Measurements from ENCODE around the gene SLC6A3. TPM values are rescaled to one million over a fixed set of nuclear protein-coding genes. Genes with fewer than 3 reads are reported as not detected.

SLC6A3 gene
- total RNA-seq, 1 experiment from 2014 or later = 0.74 TPM

DNA sequence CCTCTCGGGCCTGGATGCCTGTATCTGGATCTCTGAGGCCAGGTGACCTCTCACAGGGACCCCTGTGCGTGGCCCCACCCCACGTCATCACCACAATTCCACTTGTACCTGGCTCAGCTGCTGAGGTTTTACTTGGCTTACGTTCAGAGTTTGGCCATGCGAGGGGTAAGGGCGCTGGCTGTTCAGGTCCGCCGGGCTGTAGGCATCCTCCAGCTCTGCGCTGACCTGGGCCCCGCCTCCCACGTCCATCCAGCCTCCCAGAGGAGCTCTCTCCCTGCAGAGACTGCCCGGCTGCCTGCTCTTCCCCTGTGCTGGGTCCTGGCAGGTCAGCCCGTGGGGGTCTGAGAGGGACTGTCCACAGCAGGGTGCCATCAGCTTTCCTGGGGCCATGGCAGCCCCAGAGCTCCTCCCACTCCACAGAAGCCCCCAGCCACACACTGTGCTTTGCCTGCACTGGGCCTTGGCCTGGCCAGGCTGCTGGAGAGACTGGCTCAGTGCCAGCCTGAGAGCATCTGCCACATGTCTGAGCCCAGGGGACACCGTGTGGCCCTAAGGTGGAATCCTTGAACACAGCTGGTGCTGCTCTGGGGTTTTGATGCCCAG is 43.6 kb downstream of the SLC6A3 start (continued):
- TF ChIP-seq, protein P1, sequence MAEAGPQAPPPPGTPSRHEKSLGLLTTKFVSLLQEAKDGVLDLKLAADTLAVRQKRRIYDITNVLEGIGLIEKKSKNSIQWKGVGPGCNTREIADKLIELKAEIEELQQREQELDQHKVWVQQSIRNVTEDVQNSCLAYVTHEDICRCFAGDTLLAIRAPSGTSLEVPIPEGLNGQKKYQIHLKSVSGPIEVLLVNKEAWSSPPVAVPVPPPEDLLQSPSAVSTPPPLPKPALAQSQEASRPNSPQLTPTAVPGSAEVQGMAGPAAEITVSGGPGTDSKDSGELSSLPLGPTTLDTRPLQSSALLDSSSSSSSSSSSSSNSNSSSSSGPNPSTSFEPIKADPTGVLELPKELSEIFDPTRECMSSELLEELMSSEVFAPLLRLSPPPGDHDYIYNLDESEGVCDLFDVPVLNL (CRISPR knock-in tag; IDR thresholded peaks at IDR 0.05; ENCODE audit: borderline replicate concordance, low read depth) = no peak

DNA sequence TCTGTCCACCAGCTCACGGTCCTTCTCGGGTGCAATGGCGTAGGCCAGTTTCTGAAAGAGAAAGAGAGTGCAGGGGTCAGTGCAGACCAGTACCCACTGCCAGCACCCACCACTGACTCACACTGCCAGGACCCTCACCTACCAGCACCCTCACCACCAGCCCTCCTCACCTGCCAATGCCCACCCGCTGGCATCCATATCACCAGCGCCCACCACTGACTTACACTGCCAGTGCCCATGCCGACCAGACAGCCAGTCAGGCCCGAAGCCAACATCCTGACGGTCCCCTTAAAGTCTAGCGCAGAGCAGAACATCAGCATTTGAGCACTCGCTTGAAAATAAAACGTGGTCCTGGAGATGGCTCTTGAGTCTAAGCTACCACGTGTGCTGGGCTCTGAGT is 44.3 kb downstream of the SLC6A3 start:
- H3K36me3 Mint-ChIP-seq = no peaks in the 10 kb centered on the region
- no peak overlapping the region for H3K4me3 Mint-ChIP-seq
- TF ChIP-seq, protein P2, sequence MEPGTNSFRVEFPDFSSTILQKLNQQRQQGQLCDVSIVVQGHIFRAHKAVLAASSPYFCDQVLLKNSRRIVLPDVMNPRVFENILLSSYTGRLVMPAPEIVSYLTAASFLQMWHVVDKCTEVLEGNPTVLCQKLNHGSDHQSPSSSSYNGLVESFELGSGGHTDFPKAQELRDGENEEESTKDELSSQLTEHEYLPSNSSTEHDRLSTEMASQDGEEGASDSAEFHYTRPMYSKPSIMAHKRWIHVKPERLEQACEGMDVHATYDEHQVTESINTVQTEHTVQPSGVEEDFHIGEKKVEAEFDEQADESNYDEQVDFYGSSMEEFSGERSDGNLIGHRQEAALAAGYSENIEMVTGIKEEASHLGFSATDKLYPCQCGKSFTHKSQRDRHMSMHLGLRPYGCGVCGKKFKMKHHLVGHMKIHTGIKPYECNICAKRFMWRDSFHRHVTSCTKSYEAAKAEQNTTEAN (CRISPR knock-in tag; IDR thresholded peaks at IDR 0.05) = no peak
- TF ChIP-seq, protein P3, sequence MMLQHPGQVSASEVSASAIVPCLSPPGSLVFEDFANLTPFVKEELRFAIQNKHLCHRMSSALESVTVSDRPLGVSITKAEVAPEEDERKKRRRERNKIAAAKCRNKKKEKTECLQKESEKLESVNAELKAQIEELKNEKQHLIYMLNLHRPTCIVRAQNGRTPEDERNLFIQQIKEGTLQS (CRISPR knock-in tag; conservative IDR thresholded peaks at IDR 0.05) = no peak
- TF ChIP-seq, protein P4, sequence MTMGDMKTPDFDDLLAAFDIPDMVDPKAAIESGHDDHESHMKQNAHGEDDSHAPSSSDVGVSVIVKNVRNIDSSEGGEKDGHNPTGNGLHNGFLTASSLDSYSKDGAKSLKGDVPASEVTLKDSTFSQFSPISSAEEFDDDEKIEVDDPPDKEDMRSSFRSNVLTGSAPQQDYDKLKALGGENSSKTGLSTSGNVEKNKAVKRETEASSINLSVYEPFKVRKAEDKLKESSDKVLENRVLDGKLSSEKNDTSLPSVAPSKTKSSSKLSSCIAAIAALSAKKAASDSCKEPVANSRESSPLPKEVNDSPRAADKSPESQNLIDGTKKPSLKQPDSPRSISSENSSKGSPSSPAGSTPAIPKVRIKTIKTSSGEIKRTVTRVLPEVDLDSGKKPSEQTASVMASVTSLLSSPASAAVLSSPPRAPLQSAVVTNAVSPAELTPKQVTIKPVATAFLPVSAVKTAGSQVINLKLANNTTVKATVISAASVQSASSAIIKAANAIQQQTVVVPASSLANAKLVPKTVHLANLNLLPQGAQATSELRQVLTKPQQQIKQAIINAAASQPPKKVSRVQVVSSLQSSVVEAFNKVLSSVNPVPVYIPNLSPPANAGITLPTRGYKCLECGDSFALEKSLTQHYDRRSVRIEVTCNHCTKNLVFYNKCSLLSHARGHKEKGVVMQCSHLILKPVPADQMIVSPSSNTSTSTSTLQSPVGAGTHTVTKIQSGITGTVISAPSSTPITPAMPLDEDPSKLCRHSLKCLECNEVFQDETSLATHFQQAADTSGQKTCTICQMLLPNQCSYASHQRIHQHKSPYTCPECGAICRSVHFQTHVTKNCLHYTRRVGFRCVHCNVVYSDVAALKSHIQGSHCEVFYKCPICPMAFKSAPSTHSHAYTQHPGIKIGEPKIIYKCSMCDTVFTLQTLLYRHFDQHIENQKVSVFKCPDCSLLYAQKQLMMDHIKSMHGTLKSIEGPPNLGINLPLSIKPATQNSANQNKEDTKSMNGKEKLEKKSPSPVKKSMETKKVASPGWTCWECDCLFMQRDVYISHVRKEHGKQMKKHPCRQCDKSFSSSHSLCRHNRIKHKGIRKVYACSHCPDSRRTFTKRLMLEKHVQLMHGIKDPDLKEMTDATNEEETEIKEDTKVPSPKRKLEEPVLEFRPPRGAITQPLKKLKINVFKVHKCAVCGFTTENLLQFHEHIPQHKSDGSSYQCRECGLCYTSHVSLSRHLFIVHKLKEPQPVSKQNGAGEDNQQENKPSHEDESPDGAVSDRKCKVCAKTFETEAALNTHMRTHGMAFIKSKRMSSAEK (CRISPR knock-in tag; IDR thresholded peaks at IDR 0.05; ENCODE audit: borderline replicate concordance) = no peak
- no peak for TF ChIP-seq PRRX2 (CRISPR knock-in tag; IDR thresholded peaks at IDR 0.05)
- TF ChIP-seq GABPB1 (CRISPR knock-in tag; IDR thresholded peaks at IDR 0.05) = no peak
- TF ChIP-seq, protein P5, sequence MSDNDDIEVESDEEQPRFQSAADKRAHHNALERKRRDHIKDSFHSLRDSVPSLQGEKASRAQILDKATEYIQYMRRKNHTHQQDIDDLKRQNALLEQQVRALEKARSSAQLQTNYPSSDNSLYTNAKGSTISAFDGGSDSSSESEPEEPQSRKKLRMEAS (CRISPR knock-in tag; IDR thresholded peaks at IDR 0.05) = no peak
- no peak for TF ChIP-seq FOXK1 (CRISPR knock-in tag; IDR thresholded peaks at IDR 0.05)
- no peak for TF ChIP-seq JAZF1 (CRISPR knock-in tag; IDR thresholded peaks at IDR 0.05)
- TF ChIP-seq, protein P6, sequence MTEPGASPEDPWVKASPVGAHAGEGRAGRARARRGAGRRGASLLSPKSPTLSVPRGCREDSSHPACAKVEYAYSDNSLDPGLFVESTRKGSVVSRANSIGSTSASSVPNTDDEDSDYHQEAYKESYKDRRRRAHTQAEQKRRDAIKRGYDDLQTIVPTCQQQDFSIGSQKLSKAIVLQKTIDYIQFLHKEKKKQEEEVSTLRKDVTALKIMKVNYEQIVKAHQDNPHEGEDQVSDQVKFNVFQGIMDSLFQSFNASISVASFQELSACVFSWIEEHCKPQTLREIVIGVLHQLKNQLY (CRISPR knock-in tag; IDR thresholded peaks at IDR 0.05) = no peak
- no peak for TF ChIP-seq CREM (CRISPR knock-in tag; IDR thresholded peaks at IDR 0.05)
- TF ChIP-seq, protein P7, sequence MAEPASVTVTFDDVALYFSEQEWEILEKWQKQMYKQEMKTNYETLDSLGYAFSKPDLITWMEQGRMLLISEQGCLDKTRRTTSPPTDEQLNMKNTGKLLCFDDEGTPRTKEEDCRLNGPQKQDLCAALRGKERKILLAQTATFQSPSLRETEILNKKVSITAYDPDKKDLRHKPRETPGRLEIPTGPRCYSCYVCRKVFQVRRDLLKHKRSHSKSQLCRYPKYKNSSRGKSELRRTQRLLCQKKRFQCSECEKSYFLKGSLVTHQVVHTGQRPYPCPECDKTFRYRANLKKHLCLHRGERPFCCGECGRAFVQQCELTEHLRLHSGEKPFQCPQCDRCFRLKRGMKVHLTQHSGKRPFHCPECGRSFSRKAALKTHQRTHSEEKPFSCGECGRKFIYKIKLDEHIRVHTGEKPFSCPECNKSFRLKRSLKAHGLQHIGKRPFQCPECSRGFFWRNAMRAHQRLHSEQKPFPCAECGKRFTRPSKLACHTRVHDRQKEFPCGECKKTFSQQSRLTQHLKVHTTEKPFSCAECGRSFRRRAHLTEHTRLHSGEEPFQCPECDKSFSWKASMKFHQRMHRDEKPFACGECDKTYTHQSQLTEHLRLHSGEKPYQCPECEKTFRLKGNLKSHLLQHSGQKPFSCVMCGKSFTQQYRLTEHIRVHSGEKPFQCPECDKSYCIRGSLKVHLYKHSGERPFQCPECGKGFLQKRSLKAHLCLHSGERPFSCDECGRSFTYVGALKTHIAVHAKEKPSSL (CRISPR knock-in tag; conservative IDR thresholded peaks at IDR 0.05) = no peak
- ChIA-PET CTCF (interaction anchor here (1.4 to 1.8 kb wide), 2 partner anchors 20 to 67 kb away, joined by 4 to 10 read pairs; no protein-coding TSS in a partner anchor), POLR2A (no interaction called here)
- no peaks in the 10 kb centered on the region; the same call in 1 of the 2 replicates for H3K27me3 Mint-ChIP-seq (ENCODE audit: low read depth)
- ATAC-seq (no peak), DNase-seq (ENCODE audit: low spot score) (no peak)
- H3K9me3 Mint-ChIP-seq = no peaks in the 10 kb centered on the region
- H3K27ac Mint-ChIP-seq = no peak overlapping the region
- H3K4me1 Mint-ChIP-seq = no peaks in the 10 kb centered on the region; the same call in 1 of the 2 replicates
